ENCODE measurements around the gene PTPRF. TPM values are rescaled to one million over a fixed set of nuclear protein-coding genes. Genes with fewer than 3 reads are reported as not detected.
A peak's percentile ranks its signal among the peaks of the same experiment; 100 is the strongest.
"Not testable (repeated sequence)": the region's sequence is repeated elsewhere in the genome, so short reads cannot be mapped to it uniquely, and the experiment has no call there.

Gene PTPRF
- total RNA-seq, 2 donors from 2014 or later, result 203 to 250 TPM

DNA sequence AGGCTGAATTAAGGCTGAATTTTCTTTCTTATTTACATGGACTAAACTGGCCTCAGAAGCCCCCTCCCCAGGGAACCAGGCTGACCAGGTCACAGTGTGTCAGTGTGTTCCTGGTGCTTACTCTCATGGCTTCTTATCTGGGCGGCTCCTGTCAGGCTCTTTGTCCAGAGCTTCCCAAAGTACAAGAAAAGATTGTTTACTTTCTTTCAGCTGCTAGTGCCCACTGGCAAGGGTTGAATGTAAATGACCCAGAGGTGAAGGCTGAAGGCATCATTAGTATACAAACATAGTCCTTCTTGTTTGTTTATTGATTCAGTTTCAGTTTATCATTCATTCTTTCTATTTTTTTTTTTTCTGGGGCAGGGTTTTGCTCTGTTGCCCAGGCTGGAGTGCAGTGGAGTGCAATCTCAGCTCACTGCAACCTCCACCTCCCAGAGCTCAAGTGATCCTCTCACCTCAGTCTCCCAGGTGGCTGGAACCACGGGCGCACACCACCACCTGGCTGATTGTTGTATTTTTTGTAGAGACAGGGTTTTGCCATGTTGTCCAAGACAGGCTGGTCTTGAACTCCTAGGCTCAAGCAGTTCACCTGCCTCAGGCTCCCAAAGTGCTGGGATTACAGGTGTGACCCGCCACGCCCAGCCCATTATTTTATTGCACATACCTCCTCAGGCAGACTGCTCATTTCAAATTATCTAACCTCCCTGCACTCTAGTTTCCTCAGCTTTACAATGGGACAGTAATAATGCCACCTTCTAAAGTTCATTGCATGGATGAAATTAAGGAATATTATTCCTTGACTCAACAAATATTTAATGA lies 109.5 kb downstream of the PTPRF start:
- Mint-ChIP-seq H3K4me1 (no peaks in the 10 kb centered on the region), H3K9me3 (no peaks in the 10 kb centered on the region), H3K27me3 (ENCODE audit: insufficient read depth) (peaks cover 4% of the 10 kb centered on the region), H3K4me3 (no peak overlapping the region), H3K27ac (no peak overlapping the region), H3K36me3 (ENCODE audit: low read depth) (no peaks in the 10 kb centered on the region)
- Histone ChIP-seq H3K36me3 (ENCODE audit: control insufficient read depth, insufficient read depth, low read length) (no peaks in the 10 kb centered on the region), H3K27me3 (ENCODE audit: control insufficient read depth, insufficient read depth, low read length, poor library complexity, severe bottlenecking) (peaks cover 5% of the 10 kb centered on the region), H3K9ac (ENCODE audit: extremely low read depth, low read length, poor library complexity, severe bottlenecking) (no peak overlapping the region), H3K9me3 (ENCODE audit: control insufficient read depth, low read length) (no peaks in the 10 kb centered on the region), H3K4me3 (ENCODE audit: low read length) (no peak overlapping the region), H3K27ac (ENCODE audit: low read depth, low read length) (no peak overlapping the region), H3K4me1 (ENCODE audit: control insufficient read depth, insufficient read depth, low read length) (no peaks in the 10 kb centered on the region)
- DNase-seq, result no peak
- TF ChIP-seq, protein P1, sequence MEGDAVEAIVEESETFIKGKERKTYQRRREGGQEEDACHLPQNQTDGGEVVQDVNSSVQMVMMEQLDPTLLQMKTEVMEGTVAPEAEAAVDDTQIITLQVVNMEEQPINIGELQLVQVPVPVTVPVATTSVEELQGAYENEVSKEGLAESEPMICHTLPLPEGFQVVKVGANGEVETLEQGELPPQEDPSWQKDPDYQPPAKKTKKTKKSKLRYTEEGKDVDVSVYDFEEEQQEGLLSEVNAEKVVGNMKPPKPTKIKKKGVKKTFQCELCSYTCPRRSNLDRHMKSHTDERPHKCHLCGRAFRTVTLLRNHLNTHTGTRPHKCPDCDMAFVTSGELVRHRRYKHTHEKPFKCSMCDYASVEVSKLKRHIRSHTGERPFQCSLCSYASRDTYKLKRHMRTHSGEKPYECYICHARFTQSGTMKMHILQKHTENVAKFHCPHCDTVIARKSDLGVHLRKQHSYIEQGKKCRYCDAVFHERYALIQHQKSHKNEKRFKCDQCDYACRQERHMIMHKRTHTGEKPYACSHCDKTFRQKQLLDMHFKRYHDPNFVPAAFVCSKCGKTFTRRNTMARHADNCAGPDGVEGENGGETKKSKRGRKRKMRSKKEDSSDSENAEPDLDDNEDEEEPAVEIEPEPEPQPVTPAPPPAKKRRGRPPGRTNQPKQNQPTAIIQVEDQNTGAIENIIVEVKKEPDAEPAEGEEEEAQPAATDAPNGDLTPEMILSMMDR (conservative IDR thresholded peaks at IDR 0.05), result peak; percentile 36
- WGBS, 2 experiments (ENCODE audit: insufficient coverage in 1 of 2, insufficient read length in 1 of 2), result 90 to 96% methylated on average over 3 to 5 of the region's 5 CpGs

- H3K36me3 ChIP-seq (ENCODE audit: control insufficient read depth, insufficient read depth, low read length), result no peaks in the 10 kb centered on the region
- Mint-ChIP-seq H3K27me3 (ENCODE audit: insufficient read depth) (peaks cover 5% of the 10 kb centered on the region), H3K4me3 (no peak overlapping the region), H3K36me3 (ENCODE audit: low read depth) (no peaks in the 10 kb centered on the region), H3K27ac (no peak overlapping the region), H3K9me3 (no peaks in the 10 kb centered on the region), H3K4me1 (peaks cover 4% of the 10 kb centered on the region)
- no peak overlapping the region for H3K4me3 ChIP-seq (ENCODE audit: low read length)
- H3K9me3 ChIP-seq (ENCODE audit: control insufficient read depth, low read length), result no peaks in the 10 kb centered on the region
- no peak overlapping the region for H3K27ac ChIP-seq (ENCODE audit: low read depth, low read length)
- WGBS, 2 experiments (ENCODE audit: insufficient coverage in 1 of 2, insufficient read length in 1 of 2), result 77% methylated on average over 1 of the region's 1 CpG; no CpG with 5 or more reads in 1 of the 2 experiments
- H3K27me3 ChIP-seq (ENCODE audit: control insufficient read depth, insufficient read depth, low read length, poor library complexity, severe bottlenecking), result peaks cover 12% of the 10 kb centered on the region
- no peak for DNase-seq
- H3K9ac ChIP-seq (ENCODE audit: extremely low read depth, low read length, poor library complexity, severe bottlenecking), result no peak overlapping the region
- TF ChIP-seq, protein P1 (conservative IDR thresholded peaks at IDR 0.05), result no peak
- H3K4me1 ChIP-seq (ENCODE audit: control insufficient read depth, insufficient read depth, low read length), result no peaks in the 10 kb centered on the region
Observed at GRCh38 chr1:43644558-43644957, 113.9 kb downstream of the PTPRF start.

- TF ChIP-seq, protein P1 (conservative IDR thresholded peaks at IDR 0.05), result no peak
- H3K4me1 ChIP-seq (ENCODE audit: control insufficient read depth, insufficient read depth, low read length), result no peaks in the 10 kb centered on the region
- peaks cover 5% of the 10 kb centered on the region for H3K27me3 Mint-ChIP-seq (ENCODE audit: insufficient read depth)
- H3K27me3 ChIP-seq (ENCODE audit: control insufficient read depth, insufficient read depth, low read length, poor library complexity, severe bottlenecking), result peaks cover 12% of the 10 kb centered on the region
- no peaks in the 10 kb centered on the region for H3K36me3 Mint-ChIP-seq (ENCODE audit: low read depth)
- H3K4me3 Mint-ChIP-seq, result no peak overlapping the region
- 94% methylated on average over 1 of the region's 1 CpG; no CpG with 5 or more reads in 1 of the 2 experiments for WGBS, 2 experiments (ENCODE audit: insufficient coverage in 1 of 2, insufficient read length in 1 of 2)
- peaks cover 4% of the 10 kb centered on the region for H3K4me1 Mint-ChIP-seq
- H3K9me3 Mint-ChIP-seq, result no peaks in the 10 kb centered on the region
- no peak overlapping the region for H3K9ac ChIP-seq (ENCODE audit: extremely low read depth, low read length, poor library complexity, severe bottlenecking)
- DNase-seq, result no peak
- no peak overlapping the region for H3K27ac Mint-ChIP-seq
- no peak overlapping the region for H3K27ac ChIP-seq (ENCODE audit: low read depth, low read length)
- no peak overlapping the region for H3K4me3 ChIP-seq (ENCODE audit: low read length)
- H3K36me3 ChIP-seq (ENCODE audit: control insufficient read depth, insufficient read depth, low read length), result no peaks in the 10 kb centered on the region
- no peaks in the 10 kb centered on the region for H3K9me3 ChIP-seq (ENCODE audit: control insufficient read depth, low read length)
Observed at GRCh38 chr1:43645461-43645860, 114.8 kb downstream of the PTPRF start.

DNA sequence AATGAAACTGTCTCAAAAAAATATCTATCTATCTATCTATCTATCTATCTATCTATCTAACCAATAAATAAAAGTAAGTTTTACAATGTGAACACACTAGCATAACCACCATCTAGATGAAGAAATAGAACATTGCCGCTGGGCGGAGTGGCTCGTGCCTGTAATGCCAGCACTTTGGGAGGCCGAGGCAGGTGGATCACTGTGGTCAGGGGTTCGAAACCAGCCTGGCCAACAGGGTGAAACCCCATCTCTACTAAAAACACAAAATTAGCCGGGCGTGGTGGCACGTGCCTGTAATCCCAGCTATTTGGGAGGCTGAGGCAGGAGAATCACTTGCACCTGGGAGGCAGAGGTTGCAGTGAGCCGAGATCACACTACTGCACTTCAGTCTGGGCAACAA lies 116.6 kb downstream of the PTPRF start:
- H3K4me3 Mint-ChIP-seq; H3K36me3 Mint-ChIP-seq (ENCODE audit: low read depth); H3K27ac Mint-ChIP-seq; H3K4me3 ChIP-seq (ENCODE audit: low read length); H3K36me3 ChIP-seq (ENCODE audit: control insufficient read depth, insufficient read depth, low read length); H3K27ac ChIP-seq (ENCODE audit: low read depth, low read length); H3K9me3 Mint-ChIP-seq; H3K27me3 Mint-ChIP-seq (ENCODE audit: insufficient read depth); H3K4me1 ChIP-seq (ENCODE audit: control insufficient read depth, insufficient read depth, low read length); H3K9ac ChIP-seq (ENCODE audit: extremely low read depth, low read length, poor library complexity, severe bottlenecking); H3K9me3 ChIP-seq (ENCODE audit: control insufficient read depth, low read length); DNase-seq: not testable (repeated sequence)
- peaks cover 15% of the 10 kb centered on the region for H3K4me1 Mint-ChIP-seq
- WGBS, 2 experiments (ENCODE audit: insufficient coverage in 1 of 2, insufficient read length in 1 of 2), result 79 to 90% methylated on average over 8 to 9 of the region's 9 CpGs
- H3K27me3 ChIP-seq (ENCODE audit: control insufficient read depth, insufficient read depth, low read length, poor library complexity, severe bottlenecking), result peaks cover 12% of the 10 kb centered on the region
